ENCODE results near the gene REXO1.

Gene REXO1

GRCh38 chr19:1847684-1848398, 442 bp downstream of the REXO1 start (continued):
- TF ChIP-seq ZNF785 (tag by site-specific recombination; IDR thresholded peaks at IDR 0.05), result no peak
- TF ChIP-seq, protein P1, sequence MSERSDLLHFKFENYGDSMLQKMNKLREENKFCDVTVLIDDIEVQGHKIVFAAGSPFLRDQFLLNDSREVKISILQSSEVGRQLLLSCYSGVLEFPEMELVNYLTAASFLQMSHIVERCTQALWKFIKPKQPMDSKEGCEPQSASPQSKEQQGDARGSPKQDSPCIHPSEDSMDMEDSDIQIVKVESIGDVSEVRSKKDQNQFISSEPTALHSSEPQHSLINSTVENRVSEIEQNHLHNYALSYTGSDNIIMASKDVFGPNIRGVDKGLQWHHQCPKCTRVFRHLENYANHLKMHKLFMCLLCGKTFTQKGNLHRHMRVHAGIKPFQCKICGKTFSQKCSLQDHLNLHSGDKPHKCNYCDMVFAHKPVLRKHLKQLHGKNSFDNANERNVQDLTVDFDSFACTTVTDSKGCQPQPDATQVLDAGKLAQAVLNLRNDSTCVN (tag by site-specific recombination; optimal IDR thresholded peaks at IDR 0.05), result peak; percentile 39
- peak; percentile 9; the same call in 1 of the 2 replicates for TF ChIP-seq SP3 (tag by site-specific recombination; IDR thresholded peaks at IDR 0.05)
- no peak for TF ChIP-seq ZNF621 (tag by site-specific recombination; IDR thresholded peaks at IDR 0.05)
- TF ChIP-seq ZBTB8A (tag by site-specific recombination; IDR thresholded peaks at IDR 0.05), result no peak
- TF ChIP-seq, protein P2, sequence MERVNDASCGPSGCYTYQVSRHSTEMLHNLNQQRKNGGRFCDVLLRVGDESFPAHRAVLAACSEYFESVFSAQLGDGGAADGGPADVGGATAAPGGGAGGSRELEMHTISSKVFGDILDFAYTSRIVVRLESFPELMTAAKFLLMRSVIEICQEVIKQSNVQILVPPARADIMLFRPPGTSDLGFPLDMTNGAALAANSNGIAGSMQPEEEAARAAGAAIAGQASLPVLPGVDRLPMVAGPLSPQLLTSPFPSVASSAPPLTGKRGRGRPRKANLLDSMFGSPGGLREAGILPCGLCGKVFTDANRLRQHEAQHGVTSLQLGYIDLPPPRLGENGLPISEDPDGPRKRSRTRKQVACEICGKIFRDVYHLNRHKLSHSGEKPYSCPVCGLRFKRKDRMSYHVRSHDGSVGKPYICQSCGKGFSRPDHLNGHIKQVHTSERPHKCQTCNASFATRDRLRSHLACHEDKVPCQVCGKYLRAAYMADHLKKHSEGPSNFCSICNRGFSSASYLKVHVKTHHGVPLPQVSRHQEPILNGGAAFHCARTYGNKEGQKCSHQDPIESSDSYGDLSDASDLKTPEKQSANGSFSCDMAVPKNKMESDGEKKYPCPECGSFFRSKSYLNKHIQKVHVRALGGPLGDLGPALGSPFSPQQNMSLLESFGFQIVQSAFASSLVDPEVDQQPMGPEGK (tag by site-specific recombination; IDR thresholded peaks at IDR 0.05), result peak; percentile 14; the same call in 1 of the 2 replicates
- peak; percentile 37 for TF ChIP-seq ZNF600 (tag by site-specific recombination; IDR thresholded peaks at IDR 0.05)
- no peak for TF ChIP-seq ZNF398 (tag by site-specific recombination; IDR thresholded peaks at IDR 0.05)
- TF ChIP-seq ZNF394 (tag by site-specific recombination; IDR thresholded peaks at IDR 0.05; ENCODE audit: borderline replicate concordance), result no peak
- TF ChIP-seq ZNF514 (tag by site-specific recombination; IDR thresholded peaks at IDR 0.05), result no peak
- TF ChIP-seq BCL11A (tag by site-specific recombination; IDR thresholded peaks at IDR 0.05; ENCODE audit: low read depth), result no peak
- TF ChIP-seq ZNF596 (tag by site-specific recombination; IDR thresholded peaks at IDR 0.05), result no peak
- 0 out of 2 replicates have a peak, but pooled peaks have one; percentile 18 for TF ChIP-seq KLF16 (tag by site-specific recombination; IDR thresholded peaks at IDR 0.05)
- no peak for TF ChIP-seq ZFP3 (tag by site-specific recombination; IDR thresholded peaks at IDR 0.05; ENCODE audit: low read depth)
- no peak for TF ChIP-seq ZNF449 (tag by site-specific recombination; IDR thresholded peaks at IDR 0.05)
- no peak for TF ChIP-seq ZNF133 (tag by site-specific recombination; IDR thresholded peaks at IDR 0.05)
- TF ChIP-seq ZNF626 (tag by site-specific recombination; IDR thresholded peaks at IDR 0.05), result no peak
- TF ChIP-seq WT1 (tag by site-specific recombination; IDR thresholded peaks at IDR 0.05), result no peak
- TF ChIP-seq ZIC2 (tag by site-specific recombination; IDR thresholded peaks at IDR 0.05), result no peak
- no peak for TF ChIP-seq ZNF433 (tag by site-specific recombination; IDR thresholded peaks at IDR 0.05; ENCODE audit: low read depth)
- TF ChIP-seq KLF1 (tag by site-specific recombination; IDR thresholded peaks at IDR 0.05), result peak; percentile 44; the same call in 1 of the 2 replicates
- TF ChIP-seq ZFHX2 (tag by site-specific recombination; conservative IDR thresholded peaks at IDR 0.05), result no peak
- TF ChIP-seq ZNF530 (tag by site-specific recombination; IDR thresholded peaks at IDR 0.05; ENCODE audit: low read depth), result no peak
- 0 out of 2 replicates have a peak, but pooled peaks have one; percentile 43 for TF ChIP-seq ZNF629 (tag by site-specific recombination; IDR thresholded peaks at IDR 0.05)
- TF ChIP-seq ZBTB21 (tag by site-specific recombination; IDR thresholded peaks at IDR 0.05), result peak; percentile 1; the same call in 1 of the 2 replicates
- TF ChIP-seq KLF17 (tag by site-specific recombination; IDR thresholded peaks at IDR 0.05), result no peak
- peak; percentile 91 for TF ChIP-seq ZNF335 (tag by site-specific recombination; conservative IDR thresholded peaks at IDR 0.05)

All from HEK293 (cell line).